Muscle layer of colon (tissue), 2 donors: ENCODE data around the gene RNPEPL1.

Experiments used
- H3K27ac ChIP-seq: one replicate; pipeline ENCODE4 v1.7.0; 2013; ENCODE audit warnings: low read depth, mild to moderate bottlenecking, low read length, moderate library complexity
- H3K27me3 ChIP-seq, 2 donors: one replicate each; pipeline ENCODE4 v1.7.0; 2013; ENCODE audit warnings: low read length in 2 of 2, mild to moderate bottlenecking in 2 of 2; ENCODE audit not compliant: insufficient read depth in 2 of 2, control insufficient read depth in 1 of 2
- H3K36me3 ChIP-seq: one replicate; pipeline ENCODE4 v1.7.0; 2013; ENCODE audit warnings: mild to moderate bottlenecking, low read length; ENCODE audit not compliant: insufficient read depth
- H3K4me1 ChIP-seq: one replicate; pipeline ENCODE4 v1.7.0; 2013; ENCODE audit warnings: mild to moderate bottlenecking, low read length; ENCODE audit not compliant: insufficient read depth
- H3K4me3 ChIP-seq, 2 donors: one replicate each; pipeline ENCODE4 v1.7.0; 2013; ENCODE audit warnings: low read length in 2 of 2, low read depth in 1 of 2, mild to moderate bottlenecking in 1 of 2, moderate library complexity in 1 of 2
- H3K9ac ChIP-seq: one replicate; pipeline ENCODE4 v1.7.0; 2013; ENCODE audit warnings: low read length
- H3K9me3 ChIP-seq: one replicate; pipeline ENCODE4 v1.7.0; 2013; ENCODE audit warnings: mild to moderate bottlenecking, low read length
- donor health status: abdominal sarcoma.
- donor health status: Adenocarcinoma of cecum.

Gene RNPEPL1

DNA sequence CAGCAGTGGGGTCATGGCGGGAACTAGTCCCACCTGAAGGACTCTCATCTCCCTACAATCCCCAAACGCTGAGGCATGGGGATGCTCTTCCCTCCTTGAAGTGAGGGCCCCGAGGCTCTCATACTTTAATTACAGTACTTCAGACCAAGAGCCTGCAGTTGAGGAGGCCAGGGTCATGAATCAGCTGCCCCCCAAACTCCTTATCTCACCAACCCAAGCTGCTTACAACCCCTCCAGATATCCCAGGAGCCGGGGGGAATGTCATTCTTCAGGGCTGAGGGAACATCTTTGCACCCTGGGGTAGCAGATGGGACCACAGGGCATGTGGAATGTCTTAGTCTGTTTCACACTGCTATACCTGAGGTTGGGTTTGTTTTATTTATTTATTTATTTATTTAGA is 15.5 kb downstream of the RNPEPL1 start:
- no peak overlapping the region for H3K9ac ChIP-seq
- H3K4me1 ChIP-seq = peaks cover 39% of the 10 kb centered on the region
- no peak overlapping the region for H3K27ac ChIP-seq
- no peaks in the 10 kb centered on the region for H3K9me3 ChIP-seq
- H3K36me3 ChIP-seq = no peaks in the 10 kb centered on the region
- no peaks in the 10 kb centered on the region for H3K27me3 ChIP-seq
- no peak overlapping the region for H3K4me3 ChIP-seq

DNA sequence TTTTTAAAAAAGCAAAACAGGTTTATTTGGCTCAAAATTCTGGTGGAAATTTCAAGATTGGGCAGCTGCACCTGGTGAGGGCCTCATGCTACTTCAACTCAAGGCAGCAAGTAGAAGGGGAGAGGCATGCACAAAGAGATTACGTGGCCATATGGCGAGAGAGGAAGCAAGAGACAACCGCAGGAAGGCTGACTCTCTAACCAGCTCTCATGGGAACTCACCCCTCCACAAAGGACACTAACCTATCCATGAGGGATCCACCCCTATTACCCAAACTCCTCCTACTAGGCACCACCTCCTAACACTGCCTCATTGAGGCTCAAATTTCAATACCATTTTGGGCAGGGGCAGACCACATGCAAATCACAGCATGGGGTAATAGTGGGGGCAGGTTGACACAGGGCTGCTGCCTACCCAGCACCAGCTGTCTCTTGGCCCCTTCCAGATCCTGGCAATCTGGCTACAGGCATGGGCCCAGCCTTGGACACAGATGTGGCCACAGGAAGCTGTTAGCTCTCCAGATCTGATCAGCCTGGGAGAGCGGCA is 16.3 kb downstream of the RNPEPL1 start:
- H3K9ac ChIP-seq = no peak overlapping the region
- H3K9me3 ChIP-seq = no peaks in the 10 kb centered on the region
- peaks cover under 1% of the 10 kb centered on the region for H3K36me3 ChIP-seq
- H3K4me3 ChIP-seq = peak overlapping the region in 1 of 2 donors; percentile 94
- no peaks in the 10 kb centered on the region for H3K27me3 ChIP-seq
- H3K27ac ChIP-seq = no peak overlapping the region
- H3K4me1 ChIP-seq = peaks cover 40% of the 10 kb centered on the region

DNA sequence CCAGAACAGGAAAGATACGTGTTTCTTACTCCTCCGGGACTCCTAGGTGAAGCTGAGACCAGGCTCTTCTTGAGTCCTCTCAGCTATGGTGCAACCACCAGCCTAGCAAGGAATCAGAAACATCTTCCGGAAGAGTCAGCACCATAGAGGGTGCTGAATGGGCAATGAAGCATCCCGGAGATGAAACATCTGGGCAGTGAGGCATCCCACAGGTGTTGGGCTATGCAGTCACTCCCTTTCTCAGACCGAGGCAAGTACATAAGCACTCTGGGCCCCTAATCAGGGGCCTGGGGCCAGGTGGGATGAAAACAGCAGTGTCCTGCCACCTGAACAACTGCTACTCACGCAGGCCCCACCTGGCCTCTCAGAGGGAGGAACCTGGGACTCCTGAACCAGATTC is 16.8 kb downstream of the RNPEPL1 start:
- Histone ChIP-seq H3K36me3 (peaks cover 6% of the 10 kb centered on the region), H3K27ac (no peak overlapping the region), H3K9ac (peak overlapping the region; percentile 97), H3K4me3 (peak overlapping the region; percentile 83 to 94), H3K27me3 (no peaks in the 10 kb centered on the region), H3K4me1 (peaks cover 37% of the 10 kb centered on the region), H3K9me3 (no peaks in the 10 kb centered on the region)

DNA sequence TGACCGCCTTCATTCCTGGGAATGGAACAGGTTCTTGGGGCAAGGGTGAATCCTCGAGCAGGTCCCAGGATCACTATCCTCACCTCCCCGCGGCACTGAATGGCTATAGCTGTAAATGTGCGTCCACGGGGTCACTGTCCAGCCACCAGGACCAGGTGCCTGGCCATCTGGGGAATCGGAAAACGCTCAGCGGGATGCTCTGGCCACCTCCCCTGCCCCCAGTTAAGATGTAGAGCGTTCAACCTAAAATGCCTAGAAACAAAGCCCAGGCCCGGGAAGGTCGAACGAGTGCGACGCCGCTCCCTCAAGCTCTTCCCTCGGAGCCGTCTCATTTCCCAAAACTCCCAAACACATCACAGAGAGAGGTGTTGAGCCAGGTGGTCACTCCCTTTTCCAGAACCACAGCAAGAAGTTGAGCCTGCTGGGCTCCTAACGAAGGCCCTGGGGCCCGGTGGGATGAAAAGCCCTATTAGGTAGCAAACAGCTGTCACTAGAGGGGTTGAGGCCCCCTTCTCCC is 17.5 kb downstream of the RNPEPL1 start:
- Histone ChIP-seq H3K4me3 (peak overlapping the region; percentile 83 to 94), H3K27ac (peak overlapping the region; percentile 91), H3K4me1 (peaks cover 33% of the 10 kb centered on the region), H3K9me3 (no peaks in the 10 kb centered on the region), H3K9ac (peak overlapping the region; percentile 97), H3K36me3 (peaks cover 9% of the 10 kb centered on the region), H3K27me3 (no peaks in the 10 kb centered on the region)

DNA sequence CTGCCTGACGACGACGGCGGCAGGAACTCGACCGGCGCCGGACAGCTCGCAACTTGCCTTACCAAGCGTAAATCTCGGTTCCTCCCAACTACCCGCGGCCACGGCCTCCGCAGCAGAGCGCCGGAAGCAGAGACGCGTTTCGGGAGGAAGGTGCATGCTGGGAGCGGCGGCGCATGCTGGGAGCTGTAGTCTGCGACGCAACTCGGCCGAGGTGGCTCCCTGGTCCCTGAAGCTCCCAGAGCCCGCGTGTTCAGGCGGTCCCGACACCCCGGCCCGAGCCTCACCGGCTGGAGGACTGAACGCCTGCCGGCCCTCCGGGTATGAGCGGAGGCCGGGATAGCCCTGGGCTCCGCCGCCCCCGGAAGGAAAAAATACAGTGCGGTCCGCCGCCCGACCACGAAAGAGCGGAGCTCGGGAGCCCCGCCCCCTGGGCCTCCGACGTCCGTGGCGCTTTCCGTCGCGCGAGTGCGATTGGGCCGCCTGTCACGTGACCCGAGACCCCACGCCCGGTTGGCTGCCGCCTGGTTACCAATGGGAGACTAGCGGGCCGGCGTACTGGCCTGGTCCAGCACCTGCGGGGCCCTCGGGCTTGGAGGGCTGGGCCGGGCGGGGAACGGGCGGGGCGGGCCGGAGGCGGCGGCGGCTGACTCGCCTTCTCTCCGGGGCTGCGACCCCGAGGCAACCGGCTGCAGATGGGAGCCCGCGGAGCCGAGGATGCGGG is 18.1 kb downstream of the RNPEPL1 start, which contains the start of gene CAPN10:
Gene CAPN10, plus strand, starts transcription at position 537 of the 721 bp plus-strand sequence. Its CDS starts 178 bp downstream, at position 715.
- Histone ChIP-seq H3K27me3 (no peaks in the 10 kb centered on the region), H3K4me3 (peak within 1 kb of the TSS; percentile 83 to 94), H3K4me1 (peaks cover 33% of the 10 kb centered on the region), H3K9ac (peak within 1 kb of the TSS; percentile 97), H3K27ac (peak within 1 kb of the TSS; percentile 91), H3K9me3 (no peaks in the 10 kb centered on the region), H3K36me3 (peaks cover 15% of the 10 kb centered on the region)

DNA sequence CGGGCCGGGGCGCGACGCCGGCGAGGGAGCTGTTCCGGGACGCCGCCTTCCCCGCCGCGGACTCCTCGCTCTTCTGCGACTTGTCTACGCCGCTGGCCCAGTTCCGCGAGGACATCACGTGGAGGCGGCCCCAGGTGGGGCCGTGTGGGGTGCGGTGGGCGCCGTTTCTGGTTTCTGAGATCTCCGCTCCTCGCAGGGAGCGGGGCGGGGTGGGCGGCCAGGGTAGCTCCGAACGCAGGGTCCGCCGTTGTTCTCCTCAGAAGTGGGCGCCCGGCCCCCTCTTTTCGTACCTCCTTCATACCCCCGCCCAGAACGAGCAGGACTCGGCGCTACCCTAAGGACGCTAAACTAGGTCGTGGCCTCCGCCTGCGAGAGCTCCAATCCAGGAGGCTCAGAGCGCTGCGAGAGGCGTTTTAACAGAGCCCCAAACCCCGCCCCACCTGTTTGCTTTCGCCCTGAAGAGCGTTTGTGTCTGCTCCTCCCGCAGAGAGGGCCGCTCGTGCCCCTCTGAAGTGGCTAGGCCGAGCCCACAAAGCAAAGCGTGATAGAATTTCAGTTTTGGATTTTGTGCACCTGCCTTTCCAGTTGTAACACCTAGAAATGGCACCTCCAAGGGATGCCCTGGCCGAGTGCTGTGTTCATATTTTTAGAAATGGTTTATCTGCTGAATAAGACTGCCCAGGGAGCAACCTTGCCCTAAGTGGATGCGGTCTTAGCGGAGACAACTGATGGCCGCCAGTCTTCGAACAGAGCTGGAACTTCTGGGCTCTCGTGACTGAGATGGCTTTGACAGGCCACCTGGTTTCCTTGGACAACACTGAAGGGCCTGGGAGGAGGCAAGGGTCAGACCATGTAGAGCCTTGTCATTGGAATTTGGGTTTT is 18.9 kb downstream of the RNPEPL1 start:
- H3K27ac ChIP-seq = peak overlapping the region; percentile 91
- H3K9ac ChIP-seq = peak overlapping the region; percentile 86
- peak overlapping the region; percentile 83 to 94 for H3K4me3 ChIP-seq
- H3K27me3 ChIP-seq = no peaks in the 10 kb centered on the region
- H3K9me3 ChIP-seq = no peaks in the 10 kb centered on the region
- peaks cover 33% of the 10 kb centered on the region for H3K4me1 ChIP-seq
- peaks cover 18% of the 10 kb centered on the region for H3K36me3 ChIP-seq

DNA sequence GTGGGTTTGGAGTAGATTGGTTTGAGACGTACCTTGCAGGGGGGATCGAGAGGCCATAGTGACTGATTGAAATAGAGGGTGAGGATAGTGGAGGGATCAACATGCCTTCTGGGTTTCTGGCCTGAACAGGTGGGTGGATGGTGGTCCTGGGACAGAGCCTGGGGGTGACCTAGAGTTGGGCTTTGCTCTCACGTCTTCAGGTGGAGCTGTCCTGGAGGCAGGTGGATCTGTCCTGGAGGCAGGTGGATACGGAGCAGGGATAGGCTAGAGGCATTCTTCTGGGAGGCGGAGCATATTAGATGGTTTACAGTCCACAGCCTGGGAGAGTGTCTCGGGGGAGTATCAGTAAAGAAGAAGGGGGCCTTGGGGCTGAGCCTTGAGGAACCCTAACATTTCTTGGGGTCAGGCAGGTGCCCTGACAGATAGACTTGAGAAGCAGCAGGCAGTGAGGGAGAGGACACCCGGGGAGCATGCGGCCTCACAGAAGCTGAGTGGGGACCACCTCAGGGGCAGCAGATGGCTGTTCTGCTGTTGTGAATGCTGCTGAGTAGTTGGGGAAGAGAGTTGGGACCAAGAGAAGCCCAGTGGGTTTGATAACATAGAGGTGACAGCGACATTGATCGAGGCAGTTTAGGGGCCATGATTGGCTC is 19.8 kb downstream of the RNPEPL1 start:
- Histone ChIP-seq H3K9me3 (no peaks in the 10 kb centered on the region), H3K4me1 (peaks cover 33% of the 10 kb centered on the region), H3K9ac (peak overlapping the region; percentile 86), H3K36me3 (peaks cover 20% of the 10 kb centered on the region), H3K27ac (no peak overlapping the region), H3K4me3 (peak overlapping the region in 1 of 2 donors; percentile 94), H3K27me3 (no peaks in the 10 kb centered on the region)

DNA sequence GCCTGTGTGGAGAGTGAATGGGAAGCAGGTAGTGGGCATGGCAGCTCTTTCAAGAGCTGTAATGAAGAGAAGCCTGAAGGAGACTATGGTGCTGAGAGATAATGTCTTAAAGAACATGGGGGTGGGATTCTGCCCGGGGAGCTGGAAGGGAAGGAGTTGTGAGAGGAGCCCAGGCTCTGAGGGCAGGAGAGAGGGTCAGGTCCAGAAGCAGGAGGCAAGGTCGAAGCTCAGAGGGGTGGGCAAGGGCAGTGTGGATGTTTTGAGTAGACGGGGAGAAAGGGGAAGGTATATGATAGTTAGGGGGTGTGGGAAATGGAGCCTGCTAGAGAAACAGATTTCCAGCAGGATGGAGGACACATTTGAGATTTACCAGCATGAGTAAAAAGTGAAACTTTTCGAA is 20.4 kb downstream of the RNPEPL1 start:
- Histone ChIP-seq H3K27ac (no peak overlapping the region), H3K4me1 (peaks cover 33% of the 10 kb centered on the region), H3K36me3 (peaks cover 26% of the 10 kb centered on the region), H3K27me3 (no peaks in the 10 kb centered on the region), H3K9me3 (no peaks in the 10 kb centered on the region), H3K4me3 (no peak overlapping the region), H3K9ac (peak overlapping the region; percentile 86)

DNA sequence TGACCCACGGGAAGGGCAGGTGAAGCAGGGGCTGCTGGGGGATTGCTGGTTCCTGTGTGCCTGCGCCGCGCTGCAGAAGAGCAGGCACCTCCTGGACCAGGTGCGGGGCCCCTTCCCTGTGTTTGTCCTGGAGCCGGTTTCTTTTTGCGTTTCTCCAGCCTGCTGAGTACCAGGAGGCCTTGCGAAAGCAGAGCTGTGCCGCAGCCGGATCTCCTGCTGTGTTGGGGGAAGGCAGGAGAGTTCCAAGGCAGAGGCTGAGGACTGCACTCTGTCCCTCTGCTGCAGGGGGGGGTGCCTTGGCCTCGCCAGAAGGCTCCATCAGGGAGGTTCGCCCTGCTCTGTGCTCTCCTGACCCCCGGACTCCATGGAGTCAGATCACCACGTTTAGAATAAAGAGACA is 21.1 kb downstream of the RNPEPL1 start:
- no peak overlapping the region for H3K9ac ChIP-seq
- no peak overlapping the region for H3K27ac ChIP-seq
- no peak overlapping the region for H3K4me3 ChIP-seq
- H3K36me3 ChIP-seq = peaks cover 26% of the 10 kb centered on the region
- peaks cover 31% of the 10 kb centered on the region for H3K4me1 ChIP-seq
- no peaks in the 10 kb centered on the region for H3K27me3 ChIP-seq
- H3K9me3 ChIP-seq = no peaks in the 10 kb centered on the region

DNA sequence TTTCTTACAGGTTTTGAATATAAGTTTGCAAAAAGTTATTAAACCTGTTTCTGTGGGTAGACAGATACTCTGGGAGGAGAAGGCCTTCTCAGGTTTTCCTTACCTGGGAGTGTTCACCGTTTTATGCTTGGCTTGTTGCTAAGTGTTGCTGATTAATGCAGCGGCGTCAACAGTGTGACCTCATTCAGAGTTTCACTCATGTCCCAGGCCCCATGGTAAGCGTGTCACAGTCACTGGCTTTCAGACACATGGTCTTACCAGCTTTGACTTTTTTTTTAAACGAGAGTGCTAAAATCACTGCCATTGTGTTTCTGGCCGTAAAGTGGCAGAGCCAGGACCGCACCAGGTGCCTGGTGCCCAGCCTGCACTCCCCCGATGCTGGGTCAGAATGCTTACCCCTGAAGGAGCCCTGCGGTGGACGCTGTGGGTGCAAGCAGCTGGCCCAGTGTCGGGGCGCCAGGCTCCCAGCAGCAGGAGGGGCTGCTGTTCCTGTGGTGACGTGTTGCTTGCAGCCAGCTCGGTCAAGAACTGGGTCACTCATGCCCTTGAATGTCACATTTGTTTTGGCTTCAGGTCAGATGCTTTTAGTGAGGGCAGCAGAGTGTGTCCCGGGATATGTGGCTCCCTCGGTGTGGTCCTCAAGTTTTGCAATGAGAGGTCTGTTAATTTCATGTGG is 21.7 kb downstream of the RNPEPL1 start:
- Histone ChIP-seq H3K9me3 (no peaks in the 10 kb centered on the region), H3K36me3 (peaks cover 26% of the 10 kb centered on the region), H3K27ac (no peak overlapping the region), H3K27me3 (no peaks in the 10 kb centered on the region), H3K4me3 (no peak overlapping the region), H3K4me1 (peaks cover 25% of the 10 kb centered on the region), H3K9ac (no peak overlapping the region)
